H9 (cell line): ENCODE data around the gene DYNLRB2. TPM values are rescaled to one million over a fixed set of nuclear protein-coding genes. Genes with fewer than 3 reads are reported as not detected.

ENCODE experiments used
- DNase-seq: peaks from one replicate; pipeline ENCODE4 v3.0.0-alpha.2; 2017
- H2AFZ ChIP-seq: one replicate; pipeline ENCODE4 v1.6.1; 2013; ENCODE audit warnings: mild to moderate bottlenecking, low read length, control low read depth, moderate library complexity
- H2AK5ac ChIP-seq: 2 replicates; pipeline ENCODE4 v1.6.1; 2013; ENCODE audit warnings: low read length, control low read depth, mixed read lengths; ENCODE audit not compliant: insufficient read length
- H2BK120ac ChIP-seq: one replicate; pipeline ENCODE4 v1.6.1; 2013; ENCODE audit warnings: low read depth, mild to moderate bottlenecking, low read length, control low read depth, inconsistent platforms; ENCODE audit not compliant: poor library complexity, severe bottlenecking
- H2BK12ac ChIP-seq: 2 replicates; pipeline ENCODE4 v1.6.1; 2013; ENCODE audit warnings: low read length, control low read depth, mixed read lengths, low read depth; ENCODE audit not compliant: insufficient read length
- H2BK15ac ChIP-seq: 2 replicates; pipeline ENCODE4 v1.6.1; 2013; ENCODE audit warnings: low read depth, low read length, control low read depth
- H2BK20ac ChIP-seq: one replicate; pipeline ENCODE4 v1.6.1; 2013; ENCODE audit warnings: low read depth, mild to moderate bottlenecking, low read length, control low read depth, inconsistent platforms; ENCODE audit not compliant: poor library complexity, severe bottlenecking
- H2BK5ac ChIP-seq: 2 replicates; pipeline ENCODE4 v1.6.1; 2013; ENCODE audit warnings: low read length, control low read depth, mixed read lengths; ENCODE audit not compliant: insufficient read length
- H3K14ac ChIP-seq: 2 replicates; pipeline ENCODE4 v1.6.1; 2013; ENCODE audit warnings: low read length, control low read depth; ENCODE audit not compliant: insufficient read depth
- H3K18ac ChIP-seq: 2 replicates; pipeline ENCODE4 v1.6.1; 2013; ENCODE audit warnings: low read depth, mild to moderate bottlenecking, mixed read lengths, low read length, control low read depth; ENCODE audit not compliant: insufficient read length
- H3K23ac ChIP-seq: 2 replicates; pipeline ENCODE4 v1.6.1; 2013; ENCODE audit warnings: low read length, control low read depth, mixed read lengths, low read depth; ENCODE audit not compliant: insufficient read length
- H3K23me2 ChIP-seq: 2 replicates; pipeline ENCODE4 v1.6.1; 2013; ENCODE audit warnings: low read depth, mild to moderate bottlenecking, mixed read lengths, low read length, control low read depth; ENCODE audit not compliant: insufficient read length, poor library complexity, severe bottlenecking
- H3K27ac ChIP-seq: 2 replicates; pipeline ENCODE4 v1.5.1; 2013; ENCODE audit warnings: low read length, control low read depth, mixed read lengths, low read depth; ENCODE audit not compliant: insufficient read length
- H3K27me3 ChIP-seq: 2 replicates; pipeline ENCODE4 v1.6.1; 2013; ENCODE audit warnings: low read length, control low read depth, inconsistent platforms; ENCODE audit not compliant: insufficient read depth
- H3K4ac ChIP-seq: 2 replicates; pipeline ENCODE4 v1.6.1; 2013; ENCODE audit warnings: low read depth, mild to moderate bottlenecking, control low read depth, inconsistent platforms, low read length, moderate library complexity
- H3K4me1 ChIP-seq: 2 replicates; pipeline ENCODE4 v1.6.1; 2013; ENCODE audit warnings: low read length, control low read depth, inconsistent platforms; ENCODE audit not compliant: insufficient read depth
- H3K4me2 ChIP-seq: 2 replicates; pipeline ENCODE4 v1.6.1; 2013; ENCODE audit warnings: low read length, control low read depth, mixed read lengths; ENCODE audit not compliant: insufficient read length, insufficient read depth
- H3K56ac ChIP-seq: 2 replicates; pipeline ENCODE4 v1.6.1; 2013; ENCODE audit warnings: low read depth, mild to moderate bottlenecking, mixed read lengths, low read length, control low read depth; ENCODE audit not compliant: insufficient read length
- H3K79me1 ChIP-seq: 2 replicates; pipeline ENCODE4 v1.6.1; 2013; ENCODE audit warnings: low read depth, mild to moderate bottlenecking, moderate library complexity, low read length, control low read depth, inconsistent platforms; ENCODE audit not compliant: insufficient read depth, poor library complexity, severe bottlenecking
- H3K79me2 ChIP-seq: 2 replicates; pipeline ENCODE4 v1.6.1; 2013; ENCODE audit warnings: low read length, control low read depth, inconsistent platforms; ENCODE audit not compliant: insufficient read depth
- H3K9ac ChIP-seq: 2 replicates; pipeline ENCODE4 v1.6.1; 2013; ENCODE audit warnings: low read length, control low read depth, mixed read lengths; ENCODE audit not compliant: insufficient read length; ENCODE audit errors: extremely low read depth
- H3K9me3 ChIP-seq: one replicate; pipeline ENCODE4 v1.6.1; 2013; ENCODE audit warnings: low read depth, low read length, inconsistent platforms; ENCODE audit not compliant: control insufficient read depth
- H3T11ph ChIP-seq: one replicate; pipeline ENCODE4 v1.6.1; 2013; ENCODE audit warnings: mild to moderate bottlenecking, low read length, control low read depth, inconsistent platforms
- H4K20me1 ChIP-seq: one replicate; pipeline ENCODE4 v1.6.1; 2013; ENCODE audit not compliant: control insufficient read depth, insufficient read length, insufficient read depth
- H4K5ac ChIP-seq: 2 replicates; pipeline ENCODE4 v1.6.1; 2013; ENCODE audit warnings: low read depth, mild to moderate bottlenecking, mixed read lengths, low read length, control low read depth; ENCODE audit not compliant: insufficient read length
- H4K8ac ChIP-seq: replicated peaks from 2 replicates; pipeline ENCODE4 v1.6.1; 2013; ENCODE audit warnings: low read length, control low read depth, mixed read lengths, low read depth; ENCODE audit not compliant: insufficient read length
- H4K91ac ChIP-seq: 2 replicates; pipeline ENCODE4 v1.6.1; 2013; ENCODE audit warnings: low read depth, mild to moderate bottlenecking, moderate library complexity, mixed read lengths, low read length, control low read depth; ENCODE audit not compliant: insufficient read length
- H3K27ac Mint-ChIP-seq, 3 experiments: 2 replicates in 2 of 3; 3 replicates in 1 of 3; pipeline ENCODE4 v1.8.0; 2020 to 2021; ENCODE audit warnings: mixed read lengths in 3 of 3, mild to moderate bottlenecking in 1 of 3, moderate library complexity in 1 of 3
- H3K27me3 Mint-ChIP-seq: 2 replicates; pipeline ENCODE4 v1.8.0; 2021; ENCODE audit warnings: low read depth, mild to moderate bottlenecking, moderate library complexity, mixed read lengths
- H3K36me3 Mint-ChIP-seq, 3 experiments: 2 replicates in 2 of 3; 3 replicates in 1 of 3; pipeline ENCODE4 v1.8.0; 2020 to 2021; ENCODE audit warnings: low read depth in 3 of 3, mixed read lengths in 3 of 3; ENCODE audit not compliant: insufficient read depth in 1 of 3
- H3K4me1 Mint-ChIP-seq, 2 experiments: 2 replicates each; pipeline ENCODE4 v1.8.0; 2020; ENCODE audit warnings: mixed read lengths in 2 of 2
- H3K4me3 Mint-ChIP-seq, 2 experiments: 2 replicates in 1 of 2; 3 replicates in 1 of 2; pipeline ENCODE4 v1.8.0; 2020 to 2021; ENCODE audit warnings: mild to moderate bottlenecking in 2 of 2, mixed read lengths in 2 of 2, moderate library complexity in 1 of 2
- H3K9me3 Mint-ChIP-seq, 2 experiments: 2 replicates in 1 of 2; 3 replicates in 1 of 2; pipeline ENCODE4 v1.8.0; 2020; ENCODE audit warnings: mild to moderate bottlenecking in 2 of 2, mixed read lengths in 2 of 2, moderate library complexity in 1 of 2
- CTCF ChIP-seq: fragments of 200-600 bp; sonication (generic); conservative IDR thresholded peaks from 3 replicates; pipeline ENCODE4 v1.8.0; 2021; ENCODE audit warnings: antibody characterized with exemption, mild to moderate bottlenecking
- WGBS: extraction: QIAGEN DNeasy Blood & Tissue Kit; methylation state at CpG from one replicate; pipeline ENCODE4 v1.1.7; 2013; ENCODE audit warnings: missing lambda C conversion rate, low lambda C conversion rate, mixed read lengths; ENCODE audit not compliant: insufficient read length; ENCODE audit errors: extremely low coverage; 5-methylcytosine and 5-hydroxymethylcytosine counted together
- total RNA-seq: library from RNA; stranded (reverse); gene quantifications from 2 replicates; pipeline ENCODE4 v1.2.1, GENCODE V29; 2021

The DYNLRB2 gene
- total RNA-seq, 1 experiment from 2014 or later: not detected

GRCh38 chr16:80591071-80591915 lies 50.5 kb downstream of the DYNLRB2 start:
- no peak overlapping the region for H2BK120ac ChIP-seq
- H2BK15ac ChIP-seq: no peak overlapping the region
- H3K27ac Mint-ChIP-seq: peak overlapping the region in 1 of 3 experiments; percentile 40; a peak in 1 of 7 replicates
- H3K56ac ChIP-seq: no peak overlapping the region
- H3K27me3 ChIP-seq: no peaks in the 10 kb centered on the region
- no peak for DNase-seq
- peaks cover 0 to 1% (median 0%) of the 10 kb centered on the region in 3 experiments; a peak in 4 of 7 replicates for H3K36me3 Mint-ChIP-seq
- no peak for TF ChIP-seq CTCF
- no peaks in the 10 kb centered on the region for H4K20me1 ChIP-seq
- H3K4ac ChIP-seq: no peak overlapping the region
- H3K9me3 ChIP-seq: no peaks in the 10 kb centered on the region
- H3K4me1 ChIP-seq: no peaks in the 10 kb centered on the region
- no peak overlapping the region for H3K18ac ChIP-seq
- H3K4me2 ChIP-seq: no peak overlapping the region
- peaks cover 8 to 52% of the 10 kb centered on the region in 2 experiments for H3K9me3 Mint-ChIP-seq
- H4K5ac ChIP-seq: no peak overlapping the region
- no peak overlapping the region for H4K8ac ChIP-seq
- no peak overlapping the region for H3T11ph ChIP-seq
- H3K23me2 ChIP-seq: no peaks in the 10 kb centered on the region
- no peaks in the 10 kb centered on the region for H3K79me2 ChIP-seq
- H2BK20ac ChIP-seq: no peak overlapping the region
- H3K9ac ChIP-seq: no peak overlapping the region
- no peak overlapping the region for H4K91ac ChIP-seq
- no peak overlapping the region for H2AFZ ChIP-seq
- H3K23ac ChIP-seq: no peak overlapping the region
- H3K27me3 Mint-ChIP-seq: peaks cover 20% of the 10 kb centered on the region
- no peak overlapping the region for H2AK5ac ChIP-seq
- WGBS: no CpG with 5 or more reads among the region's 7 CpGs
- no peaks in the 10 kb centered on the region for H3K79me1 ChIP-seq
- no peak overlapping the region for H3K14ac ChIP-seq
- H3K4me3 Mint-ChIP-seq: no peak overlapping the region
- H3K4me1 Mint-ChIP-seq: no peaks in the 10 kb centered on the region
- H3K27ac ChIP-seq: no peak overlapping the region
- H2BK12ac ChIP-seq: no peak overlapping the region
- no peak overlapping the region for H2BK5ac ChIP-seq
